ENCODE measurements around the gene ROR2.
"Not testable (repeated sequence)": the region's sequence is repeated elsewhere in the genome, so short reads cannot be mapped to it uniquely, and the experiment has no call there.

ROR2 gene

GRCh38 chr9:91949946-91950664, at the start of gene ROR2:
ROR2 (minus strand) TSS chr9:91950228.
- DNase-seq, result no peak

- no peak for DNase-seq
Measured at GRCh38 chr9:91995000-91995655, 45.1 kb upstream of the ROR2 start.

GRCh38 chr9:91994422-91994821, 44.4 kb upstream of the ROR2 start:
- DNase-seq, result no peak

GRCh38 chr9:91992461-91993041, 42.5 kb upstream of the ROR2 start:
- no peak for DNase-seq

GRCh38 chr9:91991721-91992341, 41.8 kb upstream of the ROR2 start:
- DNase-seq, result no peak

GRCh38 chr9:91986248-91986647, 36.2 kb upstream of the ROR2 start:
- no peak for DNase-seq

- DNase-seq, result no peak
Measured at GRCh38 chr9:91985692-91986091, 35.7 kb upstream of the ROR2 start.

GRCh38 chr9:91978740-91979414, 28.8 kb upstream of the ROR2 start:
- no peak for DNase-seq

GRCh38 chr9:91975254-91975653, 25.2 kb upstream of the ROR2 start:
- DNase-seq, result not testable (repeated sequence)

- DNase-seq, result no peak
Measured at GRCh38 chr9:91972711-91973110, 22.7 kb upstream of the ROR2 start.

- no peak for DNase-seq
Measured at GRCh38 chr9:91972076-91972626, 22.1 kb upstream of the ROR2 start.

- DNase-seq, result no peak
Measured at GRCh38 chr9:91967259-91967658, 17.2 kb upstream of the ROR2 start.

- DNase-seq, result no peak
Measured at GRCh38 chr9:91966503-91966902, 16.5 kb upstream of the ROR2 start.

- no peak for DNase-seq
Measured at GRCh38 chr9:91963711-91964240, 13.7 kb upstream of the ROR2 start.

GRCh38 chr9:91960367-91960766, 10.3 kb upstream of the ROR2 start:
- DNase-seq, result no peak

GRCh38 chr9:91958174-91958573, 8.1 kb upstream of the ROR2 start:
- DNase-seq, result no peak

- DNase-seq, result no peak
Measured at GRCh38 chr9:91954841-91955471, 4.9 kb upstream of the ROR2 start.

- no peak for DNase-seq
Measured at GRCh38 chr9:91953718-91954117, 3.7 kb upstream of the ROR2 start.

- DNase-seq, result no peak
Measured at GRCh38 chr9:91951944-91952520, 2.0 kb upstream of the ROR2 start.

- DNase-seq, result no peak
Measured at GRCh38 chr9:91949392-91949945, 559 bp downstream of the ROR2 start.
